Left colon (tissue), 2 donors: ENCODE measurements around the gene ANKRD17. TPM values are rescaled to one million over a fixed set of nuclear protein-coding genes. Genes with fewer than 3 reads are reported as not detected.

Source experiments
- ATAC-seq: fragments of 200-7000 bp; cut with Tn5 transposase; one replicate; pipeline ENCODE4 v1.9.1; 2020; ENCODE audit warnings: mild to moderate bottlenecking, moderate library complexity
- DNase-seq, 2 donors: peaks; one replicate each; pipeline ENCODE4 v3.0.0-alpha.2; 2020
- intact Hi-C, 2 donors: fragments of 100-400 bp; cut with DNase I in 1 of 2; cut with micrococcal nuclease in 1 of 2; formaldehyde crosslinking; loops; one replicate each; pipeline versions ENCODE4 v1.11.2 to v1.14.0; 2022; cut with DNase I, micrococcal nuclease
- total RNA-seq, 2 donors: library from RNA; stranded (reverse); fragmentation: NEBNext Ultra II Directional; extraction: Animal tissue kit (Norgen Biotek cat#: 25700); gene quantifications; one replicate each; pipeline ENCODE4 v1.2.1, GENCODE V29; 2021
- donor health status: DM: no; HTN: no; CAD: no.
- donor health status: DM: yes; HTN: yes; CAD: no.

ANKRD17 gene
- total RNA-seq, 2 donors from 2014 or later = 58.3 to 61.1 TPM

DNA sequence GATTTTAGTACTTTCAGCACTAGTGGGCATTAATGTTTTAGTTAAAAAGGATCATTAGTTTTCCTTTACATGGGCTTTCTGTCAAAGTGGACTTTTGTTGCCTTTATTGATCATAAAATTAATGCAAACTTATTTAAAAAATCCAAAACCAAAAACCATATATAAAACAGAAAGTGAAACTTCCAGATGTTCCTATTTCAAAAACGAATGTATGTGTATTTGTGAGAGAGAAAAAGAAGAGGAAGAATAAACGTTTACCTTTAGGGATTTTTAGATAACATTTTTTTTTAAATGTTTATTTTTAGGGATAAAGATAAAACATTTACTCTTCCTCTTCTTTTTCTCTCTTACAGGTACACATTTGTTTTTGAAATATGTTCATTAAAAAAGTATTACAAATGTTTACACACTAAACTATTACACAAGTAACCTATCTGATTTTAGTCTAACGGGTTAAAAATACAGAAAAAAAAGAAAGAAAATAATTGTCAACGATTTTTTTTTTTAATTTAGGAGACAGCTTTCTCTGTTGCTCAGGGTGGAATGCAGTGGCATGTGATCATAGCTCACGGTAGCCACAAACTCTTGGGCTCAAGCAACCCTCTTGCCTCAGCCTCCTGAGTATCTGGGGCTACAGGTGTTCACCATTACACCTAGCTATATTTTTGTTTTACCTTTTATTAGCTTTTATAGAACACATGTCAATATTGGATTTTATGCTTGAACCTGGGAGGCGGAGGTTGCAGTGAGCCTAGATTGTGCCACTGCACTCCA lies 172.3 kb downstream of the ANKRD17 start:
- no peak for ATAC-seq
- intact Hi-C loops = no loop called here
- DNase-seq = no peak

DNA sequence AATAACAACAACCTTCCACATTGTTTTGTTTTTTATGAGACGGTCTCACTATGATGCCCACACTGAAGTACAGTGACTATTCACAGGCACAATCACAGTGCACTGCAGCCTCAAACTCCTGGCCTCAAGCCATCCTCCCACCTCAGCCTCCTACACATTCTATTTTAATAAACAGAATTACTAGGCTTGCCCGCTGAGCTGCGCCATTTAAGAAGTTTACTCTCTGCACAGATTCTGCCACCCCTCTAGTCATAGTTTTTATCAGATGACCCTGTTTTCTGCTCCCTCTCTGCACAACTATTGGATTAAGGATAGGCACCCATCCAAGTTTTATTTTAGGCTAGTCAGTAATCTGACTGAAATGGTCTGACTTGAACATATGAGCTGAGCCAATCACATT lies 177.8 kb downstream of the ANKRD17 start:
- DNase-seq (no peak), ATAC-seq (no peak)
- intact Hi-C loops = no loop called here

GRCh38 chr4:73075832-73076231 lies 182.8 kb downstream of the ANKRD17 start:
- DNase-seq = no peak
- ATAC-seq = no peak
- intact Hi-C loops = no loop called here

- DNase-seq (no peak), ATAC-seq (peak; percentile 35)
- intact Hi-C loops = no loop called here
These were observed 188.6 kb downstream of the ANKRD17 start for GRCh38 chr4:73070074-73070390.

- DNase-seq (peak; percentile 98), ATAC-seq (peak; percentile 88)
- intact Hi-C loops = loop anchor here in 1 of 2 donors (5.0 kb wide), 1 partner anchor 188 kb away; the partner anchor contains the start of gene ANKRD17
These were observed 189.1 kb downstream of the ANKRD17 start, which contains the start of gene COX18 for GRCh38 chr4:73069338-73070073. Gene COX18 (minus strand): TSS chr4:73069716. CDS start chr4:73069649, 67 bp downstream.

- ATAC-seq (peak; percentile 6), DNase-seq (no peak)
- intact Hi-C loops = loop anchor here in 1 of 2 donors (5.0 kb wide), 1 partner anchor 189 kb away; the partner anchor contains the start of gene ANKRD17
These were observed 189.9 kb downstream of the ANKRD17 start for GRCh38 chr4:73068491-73069337.

GRCh38 chr4:73067971-73068394 lies 190.6 kb downstream of the ANKRD17 start:
- intact Hi-C loops = loop anchor here in 1 of 2 donors (5.0 kb wide), 1 partner anchor 189 kb away; the partner anchor contains the start of gene ANKRD17
- no peak for DNase-seq
- no peak for ATAC-seq

DNA sequence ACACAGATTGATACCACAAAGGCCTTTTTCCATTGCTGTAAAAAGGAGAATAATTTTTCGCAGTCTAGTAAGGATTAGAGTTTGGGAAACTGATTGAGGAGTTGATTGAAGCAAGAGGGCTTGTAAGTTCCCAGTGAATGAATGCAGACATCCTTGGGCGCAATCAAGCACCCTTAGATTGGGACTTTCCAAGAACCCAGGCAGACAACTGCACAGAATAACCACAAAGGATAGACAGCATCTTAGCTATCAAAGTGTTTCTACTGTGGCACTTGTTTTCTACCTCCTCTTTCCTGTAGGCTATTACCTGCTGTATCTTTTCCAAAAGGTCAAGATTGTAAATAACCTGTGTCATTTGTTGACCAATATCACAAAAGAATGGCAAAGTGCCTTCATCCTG lies 191.7 kb downstream of the ANKRD17 start:
- ATAC-seq (no peak), DNase-seq (no peak)
- intact Hi-C loops = loop anchor here in 1 of 2 donors (5.0 kb wide), 1 partner anchor 190 kb away; the partner anchor contains the start of gene ANKRD17

GRCh38 chr4:73066445-73066844 lies 192.2 kb downstream of the ANKRD17 start:
- DNase-seq (no peak), ATAC-seq (no peak)
- intact Hi-C loops = loop anchor here in 1 of 2 donors (5.0 kb wide), 1 partner anchor 191 kb away; the partner anchor contains the start of gene ANKRD17

- no peak for ATAC-seq
- no peak for DNase-seq
- intact Hi-C loops = no loop called here
These were observed 194.1 kb downstream of the ANKRD17 start for GRCh38 chr4:73064536-73064935.

GRCh38 chr4:73055241-73055897 lies 203.2 kb downstream of the ANKRD17 start:
- ATAC-seq = no peak
- intact Hi-C loops = no loop called here
- DNase-seq = no peak

- DNase-seq (no peak), ATAC-seq (no peak)
- intact Hi-C loops = no loop called here
These were observed 204.6 kb downstream of the ANKRD17 start for GRCh38 chr4:73053974-73054480.

- DNase-seq (no peak), ATAC-seq (no peak)
- intact Hi-C loops = no loop called here
These were observed 205.5 kb downstream of the ANKRD17 start for GRCh38 chr4:73053076-73053475.

DNA sequence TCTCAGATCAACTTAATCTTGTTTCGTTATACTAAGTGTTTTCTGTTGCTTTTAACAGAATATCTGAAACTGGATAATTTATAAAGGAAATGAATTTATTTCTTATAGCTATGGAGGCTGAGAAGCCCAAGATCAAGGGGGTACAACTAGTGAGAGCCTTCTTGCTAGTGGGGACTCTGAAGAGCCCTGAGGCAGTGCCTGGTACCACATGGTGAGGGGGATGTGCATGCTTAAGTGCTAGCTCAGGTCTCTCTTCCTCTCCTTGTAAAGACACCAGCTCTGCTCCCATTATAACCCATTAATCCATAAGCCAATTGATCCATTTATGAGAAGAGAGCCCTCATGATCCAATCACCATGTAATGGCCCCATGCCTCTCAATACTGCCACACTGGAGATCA lies 207.0 kb downstream of the ANKRD17 start:
- intact Hi-C loops = no loop called here
- ATAC-seq = no peak
- DNase-seq = no peak

DNA sequence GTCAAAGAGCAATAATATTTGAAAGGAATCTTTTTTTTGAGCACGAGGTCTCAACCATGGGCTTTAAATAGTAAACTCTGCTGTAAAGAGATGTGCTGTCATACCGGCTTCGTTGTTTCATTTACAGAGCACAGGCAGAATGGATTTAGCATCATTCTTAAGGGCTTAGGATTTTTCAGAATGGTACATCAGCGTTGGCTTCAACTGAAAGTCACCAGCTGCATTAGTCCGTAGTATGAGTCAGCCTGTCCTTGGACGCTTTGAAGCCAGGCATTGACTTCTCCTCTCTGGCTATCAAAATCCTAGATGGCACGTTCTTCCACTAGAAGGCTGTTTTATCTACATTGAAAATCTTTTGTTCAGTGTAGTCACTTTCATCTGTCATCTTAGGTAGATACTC lies 212.7 kb downstream of the ANKRD17 start:
- DNase-seq (no peak), ATAC-seq (no peak)
- intact Hi-C loops = no loop called here

DNA sequence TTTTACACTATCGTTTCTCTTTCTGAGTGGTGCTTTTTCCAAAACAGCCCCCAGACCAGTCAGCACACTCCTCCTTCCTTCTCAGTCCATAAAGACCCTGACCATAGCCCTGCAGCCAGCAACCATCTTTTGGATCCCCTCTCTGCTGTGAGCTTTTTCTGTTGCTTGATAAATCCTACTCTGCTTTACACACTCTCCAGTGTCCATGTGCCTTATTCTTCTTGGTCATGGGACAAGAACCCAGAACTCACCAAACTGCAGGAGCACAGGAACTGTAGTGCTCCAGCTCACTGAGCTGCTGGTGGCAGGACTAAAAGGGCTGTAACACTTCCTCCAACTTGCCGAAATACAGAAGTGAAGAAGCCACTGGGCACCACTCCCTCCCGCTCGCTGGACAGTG lies 221.5 kb downstream of the ANKRD17 start:
- no peak for ATAC-seq

DNA sequence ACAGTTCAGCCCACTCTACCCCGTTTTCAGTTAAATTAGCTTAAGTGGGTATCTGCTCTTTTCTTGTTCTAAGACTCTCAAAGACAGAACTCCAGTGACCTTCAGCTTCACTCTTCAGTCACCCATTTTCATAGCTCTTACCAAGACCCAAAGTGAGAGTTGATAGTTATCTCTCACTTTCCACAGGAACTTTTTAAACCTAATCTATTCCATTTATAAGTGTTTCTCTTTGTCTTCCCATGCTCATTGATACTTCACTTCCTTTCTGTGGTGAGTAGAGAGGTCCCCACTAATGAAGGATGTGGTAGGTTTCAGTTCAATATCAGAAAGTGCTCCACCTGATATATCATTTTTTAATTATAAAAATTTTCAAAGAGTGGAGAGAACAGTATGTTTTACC lies 222.5 kb downstream of the ANKRD17 start:
- intact Hi-C loops = no loop called here
- DNase-seq (no peak), ATAC-seq (no peak)

More for the DNA sequence above, 221.5 kb downstream of the ANKRD17 start:
- DNase-seq = no peak
- intact Hi-C loops = no loop called here

DNA sequence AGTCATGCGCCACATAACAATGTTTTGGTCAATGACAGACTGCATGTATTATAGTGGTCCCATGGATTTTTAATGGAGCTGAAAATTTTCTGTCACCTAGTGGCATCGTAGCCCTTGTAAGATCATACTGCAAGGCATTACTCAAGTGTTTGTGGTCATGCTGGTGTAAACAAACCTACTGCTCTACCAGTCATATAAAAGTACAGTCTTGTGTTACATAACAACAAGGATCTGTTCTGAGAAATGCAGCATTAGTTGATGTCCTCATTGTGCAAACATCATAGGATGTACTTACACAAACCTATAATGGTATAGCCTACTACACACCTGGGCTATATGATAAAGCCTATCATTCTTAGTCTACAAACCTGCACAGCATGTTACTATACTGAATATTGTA lies 223.7 kb downstream of the ANKRD17 start:
- intact Hi-C loops = no loop called here
- no peak for ATAC-seq

More for the DNA sequence above, 223.7 kb downstream of the ANKRD17 start:
- no peak for DNase-seq
